Kidney glomerular epithelial cell (primary cell): ENCODE data around the gene NUTM2B.
"Not testable (repeated sequence)": the region's sequence is repeated elsewhere in the genome, so short reads cannot be mapped to it uniquely, and the experiment has no call there.

Experiments
- DNase-seq: peaks from one replicate; lab custom pipeline; 2025; lab: John Stamatoyannopoulos, UW

Gene NUTM2B

GRCh38 chr10:79702927-79703326 lies at the start of gene NUTM2B:
Gene NUTM2B (plus strand): TSS chr10:79703227. CDS start chr10:79703610, 383 bp downstream.
- DNase-seq: not testable (repeated sequence)

- not testable (repeated sequence) for DNase-seq
These were observed 39.7 kb upstream of the NUTM2B start for GRCh38 chr10:79663287-79663686.

GRCh38 chr10:79664686-79665085 lies 38.3 kb upstream of the NUTM2B start:
- DNase-seq: not testable (repeated sequence)

- DNase-seq: not testable (repeated sequence)
These were observed 33.7 kb upstream of the NUTM2B start for GRCh38 chr10:79669248-79669788.

GRCh38 chr10:79674878-79675277 lies 28.1 kb upstream of the NUTM2B start:
- DNase-seq: not testable (repeated sequence)

GRCh38 chr10:79683026-79683883 lies 19.8 kb upstream of the NUTM2B start:
- not testable (repeated sequence) for DNase-seq

GRCh38 chr10:79683884-79684720 lies 18.9 kb upstream of the NUTM2B start:
- DNase-seq: not testable (repeated sequence)

GRCh38 chr10:79685044-79685685 lies 17.9 kb upstream of the NUTM2B start:
- not testable (repeated sequence) for DNase-seq

GRCh38 chr10:79686595-79686994 lies 16.4 kb upstream of the NUTM2B start:
- not testable (repeated sequence) for DNase-seq

- not testable (repeated sequence) for DNase-seq
These were observed 15.4 kb upstream of the NUTM2B start for GRCh38 chr10:79687406-79688150.

GRCh38 chr10:79688798-79689197 lies 14.2 kb upstream of the NUTM2B start:
- DNase-seq: not testable (repeated sequence)

- not testable (repeated sequence) for DNase-seq
These were observed 6.4 kb upstream of the NUTM2B start for GRCh38 chr10:79696596-79696995.

GRCh38 chr10:79697141-79697540 lies 5.9 kb upstream of the NUTM2B start:
- not testable (repeated sequence) for DNase-seq

GRCh38 chr10:79700381-79700944 lies 2.6 kb upstream of the NUTM2B start:
- not testable (repeated sequence) for DNase-seq

GRCh38 chr10:79707017-79707416 lies 4.0 kb downstream of the NUTM2B start:
- not testable (repeated sequence) for DNase-seq

- DNase-seq: not testable (repeated sequence)
These were observed 11.9 kb downstream of the NUTM2B start for GRCh38 chr10:79714976-79715375.

GRCh38 chr10:79716917-79717579 lies 14.0 kb downstream of the NUTM2B start:
- not testable (repeated sequence) for DNase-seq

- DNase-seq: not testable (repeated sequence)
These were observed 17.0 kb downstream of the NUTM2B start for GRCh38 chr10:79720000-79720399.

- DNase-seq: peak; percentile 9
These were observed 23.6 kb downstream of the NUTM2B start for GRCh38 chr10:79726620-79727019.

GRCh38 chr10:79744844-79745243 lies 41.8 kb downstream of the NUTM2B start:
- not testable (repeated sequence) for DNase-seq
